ENCODE measurements around the gene COX6B1.

The COX6B1 gene

DNA sequence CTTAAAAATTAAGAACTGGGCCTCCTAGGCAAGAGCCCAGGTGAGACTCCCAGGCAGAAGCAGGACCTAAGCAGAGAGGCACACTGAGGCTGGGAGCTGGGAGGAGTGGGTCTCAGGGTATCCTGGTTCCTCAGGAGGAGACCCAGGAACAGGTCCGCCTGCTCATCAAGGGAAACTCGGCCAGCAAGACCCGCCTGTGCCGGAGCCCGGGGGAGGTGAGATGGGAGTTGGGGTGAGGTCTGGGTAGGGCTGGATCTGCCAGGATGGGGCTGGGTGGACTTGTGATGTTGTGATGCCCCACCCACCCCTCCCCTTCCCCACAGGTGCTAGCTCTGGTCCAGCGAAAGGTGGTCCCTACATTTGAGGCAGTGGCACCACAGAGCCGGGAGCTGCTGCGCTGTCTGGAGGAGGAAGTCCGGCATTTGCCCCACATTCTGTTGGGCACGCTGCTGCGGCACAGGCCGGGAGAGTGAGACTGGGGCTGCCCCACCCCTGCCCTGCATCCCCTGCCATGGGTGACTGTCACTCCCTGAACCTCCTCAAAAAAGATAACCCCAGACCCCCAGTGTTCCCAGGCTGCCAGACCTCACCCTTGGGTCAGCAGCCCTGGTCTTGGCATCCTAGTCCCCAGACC is 28.7 kb upstream of the COX6B1 start:
- Histone ChIP-seq H2AFZ (ENCODE audit: low read depth, low read length) (no peak overlapping the region), H3K9me3 (ENCODE audit: low read length) (no peaks in the 10 kb centered on the region), H3K27me3 (ENCODE audit: insufficient read depth, low read length) (no peaks in the 10 kb centered on the region), H3K4me3 (ENCODE audit: low read length) (no peak overlapping the region), H3K36me3 (ENCODE audit: insufficient read depth, low read length) (peaks cover 64% of the 10 kb centered on the region), H3K4me1 (ENCODE audit: insufficient read depth, low read length) (no peaks in the 10 kb centered on the region)

DNA sequence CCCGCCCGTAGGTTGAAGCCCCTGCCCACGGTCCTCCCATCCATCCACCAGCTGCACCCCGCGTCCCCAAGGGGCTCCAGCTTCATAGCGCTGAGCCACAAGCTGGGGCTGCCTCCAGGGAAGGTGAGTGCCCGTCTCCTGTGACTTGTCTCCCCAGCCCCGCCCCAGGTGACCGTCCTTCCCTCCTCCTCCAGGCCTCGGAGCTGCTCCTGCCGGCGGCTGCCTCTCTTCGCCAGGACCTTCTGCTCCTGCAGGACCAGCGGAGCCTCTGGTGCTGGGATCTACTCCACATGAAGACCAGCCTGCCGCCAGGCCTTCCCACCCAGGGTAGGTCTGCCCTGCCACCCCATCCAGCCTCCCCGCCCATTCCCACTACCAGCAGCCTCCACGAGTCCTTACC is 28.1 kb upstream of the COX6B1 start:
- Histone ChIP-seq H3K4me1 (ENCODE audit: insufficient read depth, low read length) (no peaks in the 10 kb centered on the region), H3K4me3 (ENCODE audit: low read length) (no peak overlapping the region), H2AFZ (ENCODE audit: low read depth, low read length) (no peak overlapping the region), H3K9me3 (ENCODE audit: low read length) (no peaks in the 10 kb centered on the region), H3K36me3 (ENCODE audit: insufficient read depth, low read length) (peaks cover 58% of the 10 kb centered on the region), H3K27me3 (ENCODE audit: insufficient read depth, low read length) (no peaks in the 10 kb centered on the region)

DNA sequence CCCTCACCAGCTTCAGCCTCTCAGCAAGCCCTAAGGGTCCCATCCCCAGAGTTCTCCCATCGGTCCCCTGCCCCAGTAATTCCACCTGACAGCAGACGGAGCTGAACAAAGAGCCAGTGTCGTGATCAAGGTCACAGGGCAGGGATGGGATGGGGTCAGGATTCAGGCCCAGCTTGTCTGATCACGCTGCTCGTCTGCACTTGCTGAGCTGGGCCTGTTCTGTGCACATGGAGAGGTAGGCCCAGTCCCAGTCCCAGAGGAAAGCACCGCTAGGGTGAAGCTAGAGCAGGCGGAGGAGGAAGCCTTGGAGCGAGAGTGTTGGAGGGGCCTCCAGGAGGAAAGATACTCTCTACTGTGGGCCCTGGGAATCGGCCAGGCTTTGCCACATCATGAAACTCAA is 26.4 kb upstream of the COX6B1 start:
- Histone ChIP-seq H3K4me1 (ENCODE audit: insufficient read depth, low read length) (no peaks in the 10 kb centered on the region), H2AFZ (ENCODE audit: low read depth, low read length) (no peak overlapping the region), H3K4me3 (ENCODE audit: low read length) (no peak overlapping the region), H3K36me3 (ENCODE audit: insufficient read depth, low read length) (peaks cover 47% of the 10 kb centered on the region), H3K27me3 (ENCODE audit: insufficient read depth, low read length) (no peaks in the 10 kb centered on the region), H3K9me3 (ENCODE audit: low read length) (no peaks in the 10 kb centered on the region)

DNA sequence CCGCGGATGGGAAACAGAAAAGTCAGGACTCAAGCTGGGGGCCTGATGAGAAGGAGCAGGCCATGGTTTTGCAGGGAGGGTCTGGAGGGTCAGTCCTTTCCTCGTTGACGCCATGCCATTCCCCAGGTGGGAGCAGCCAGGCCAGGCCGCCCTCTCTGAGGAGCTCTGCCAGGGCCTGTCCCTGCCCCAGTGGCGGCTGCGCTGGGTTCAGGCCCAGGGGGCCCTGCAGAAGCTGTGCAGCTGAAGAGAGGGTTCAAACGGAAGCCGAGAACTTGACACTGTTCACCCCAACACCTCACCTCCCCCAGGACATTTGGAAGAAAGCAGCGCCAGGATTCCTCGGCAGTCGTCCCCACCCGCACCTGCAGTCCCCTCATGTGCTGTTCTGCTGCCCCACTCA is 25.4 kb upstream of the COX6B1 start:
- Histone ChIP-seq H3K4me1 (ENCODE audit: insufficient read depth, low read length) (peaks cover 2% of the 10 kb centered on the region), H3K9me3 (ENCODE audit: low read length) (no peaks in the 10 kb centered on the region), H2AFZ (ENCODE audit: low read depth, low read length) (no peak overlapping the region), H3K27me3 (ENCODE audit: insufficient read depth, low read length) (no peaks in the 10 kb centered on the region), H3K4me3 (ENCODE audit: low read length) (no peak overlapping the region), H3K36me3 (ENCODE audit: insufficient read depth, low read length) (peaks cover 38% of the 10 kb centered on the region)

DNA sequence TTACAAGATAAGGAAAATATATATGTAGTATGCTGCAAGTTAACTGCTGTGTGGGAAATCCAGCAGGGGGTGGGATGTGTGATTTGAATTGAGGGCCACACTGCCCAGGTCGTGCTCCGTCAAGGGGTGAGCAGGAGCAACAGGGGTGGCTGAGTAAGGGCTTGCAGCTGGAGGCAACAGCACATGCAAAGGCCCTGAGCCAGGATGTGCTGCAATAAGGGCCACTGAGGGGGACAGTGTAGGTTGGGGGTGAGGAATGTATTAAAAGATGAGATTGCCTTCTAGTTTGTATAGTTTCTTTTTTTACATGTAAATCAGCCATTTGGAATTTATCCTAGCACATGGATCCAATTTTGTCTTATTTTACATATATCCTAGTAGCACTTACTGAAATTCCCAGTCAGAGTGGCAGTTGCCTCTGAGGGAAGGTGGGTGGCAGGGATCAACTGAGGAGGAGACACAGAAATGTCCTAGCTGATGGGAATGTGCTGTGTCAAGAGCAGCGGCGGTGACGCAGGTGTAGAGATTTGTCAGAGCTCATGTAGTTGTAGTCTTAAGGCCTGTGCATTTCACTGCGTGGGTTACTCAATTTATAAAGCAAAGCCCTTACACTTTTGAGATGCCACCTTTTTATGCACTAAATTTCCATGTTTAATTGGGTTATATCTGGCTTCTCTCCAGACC is 24.7 kb upstream of the COX6B1 start:
- Histone ChIP-seq H3K4me3 (ENCODE audit: low read length) (no peak overlapping the region), H3K4me1 (ENCODE audit: insufficient read depth, low read length) (peaks cover 6% of the 10 kb centered on the region), H3K36me3 (ENCODE audit: insufficient read depth, low read length) (peaks cover 32% of the 10 kb centered on the region), H2AFZ (ENCODE audit: low read depth, low read length) (no peak overlapping the region), H3K9me3 (ENCODE audit: low read length) (no peaks in the 10 kb centered on the region), H3K27me3 (ENCODE audit: insufficient read depth, low read length) (no peaks in the 10 kb centered on the region)

DNA sequence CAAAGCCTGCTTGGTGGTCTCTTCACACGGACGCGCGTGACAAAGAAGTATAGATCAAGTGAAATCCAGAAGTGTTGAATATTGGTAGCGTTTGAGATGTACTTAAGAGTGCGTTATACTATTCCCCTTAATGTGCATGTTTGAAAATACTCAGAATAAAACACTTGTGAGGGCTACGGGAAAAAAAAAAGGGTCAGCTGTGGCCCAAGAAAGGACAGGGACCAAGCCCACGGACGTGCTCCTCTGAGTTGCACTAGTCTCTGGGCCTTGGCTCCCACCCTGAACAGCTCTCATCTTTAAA is 19.9 kb upstream of the COX6B1 start:
- H2AFZ ChIP-seq (ENCODE audit: low read depth, low read length) = peak overlapping the region; percentile 42
- peaks cover 11% of the 10 kb centered on the region for H3K4me1 ChIP-seq (ENCODE audit: insufficient read depth, low read length)
- no peaks in the 10 kb centered on the region for H3K9me3 ChIP-seq (ENCODE audit: low read length)
- peak overlapping the region; percentile 74 for H3K4me3 ChIP-seq (ENCODE audit: low read length)
- H3K27me3 ChIP-seq (ENCODE audit: insufficient read depth, low read length) = no peaks in the 10 kb centered on the region
- peaks cover 32% of the 10 kb centered on the region for H3K36me3 ChIP-seq (ENCODE audit: insufficient read depth, low read length)

DNA sequence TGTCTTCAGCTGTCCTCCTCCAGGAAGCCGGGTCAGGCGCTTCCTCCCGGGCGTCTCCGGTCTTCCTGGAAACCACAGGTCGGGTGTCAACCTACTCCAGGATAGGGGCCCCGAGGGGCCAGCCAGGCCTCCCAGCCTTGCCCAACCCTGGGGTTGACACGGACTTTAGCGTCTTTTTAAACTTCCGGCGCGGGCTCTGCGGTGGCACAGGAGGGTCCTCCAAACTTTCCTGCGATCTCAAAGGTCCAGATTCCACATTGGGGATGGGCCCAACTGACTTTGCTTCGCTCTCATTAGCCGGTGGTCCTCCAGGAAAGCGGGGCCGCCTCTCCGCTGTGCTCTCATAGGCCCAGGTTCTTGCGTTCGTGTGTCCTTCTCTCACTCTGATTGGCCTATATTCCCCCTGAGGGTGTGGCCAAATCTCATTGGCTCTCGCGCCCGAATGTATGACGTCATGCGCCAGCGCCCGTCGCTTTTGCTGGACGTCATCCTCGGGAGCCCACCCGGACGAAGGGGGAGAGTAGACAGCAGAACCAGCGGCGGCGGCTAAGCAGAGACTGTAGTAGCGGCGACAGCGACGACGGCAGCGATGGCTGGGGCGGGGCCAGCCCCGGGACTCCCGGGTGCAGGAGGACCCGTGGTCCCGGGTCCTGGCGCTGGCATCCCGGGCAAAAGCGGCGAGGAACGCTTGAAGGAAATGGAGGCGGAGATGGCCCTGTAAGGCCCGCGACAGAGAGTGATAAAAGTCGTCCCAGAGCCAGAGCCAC is 19.4 kb upstream of the COX6B1 start, which contains the start of gene RBM42:
TSS of gene RBM42 (plus strand) at position 472 of the 767 bp plus-strand sequence. CDS start at position 590, 118 bp downstream.
- Histone ChIP-seq H3K4me1 (ENCODE audit: insufficient read depth, low read length) (peaks cover 11% of the 10 kb centered on the region), H3K27me3 (ENCODE audit: insufficient read depth, low read length) (no peaks in the 10 kb centered on the region), H3K9me3 (ENCODE audit: low read length) (no peaks in the 10 kb centered on the region), H2AFZ (ENCODE audit: low read depth, low read length) (peak within 1 kb of the TSS; percentile 42), H3K36me3 (ENCODE audit: insufficient read depth, low read length) (peaks cover 32% of the 10 kb centered on the region), H3K4me3 (ENCODE audit: low read length) (peak within 1 kb of the TSS; percentile 74)

DNA sequence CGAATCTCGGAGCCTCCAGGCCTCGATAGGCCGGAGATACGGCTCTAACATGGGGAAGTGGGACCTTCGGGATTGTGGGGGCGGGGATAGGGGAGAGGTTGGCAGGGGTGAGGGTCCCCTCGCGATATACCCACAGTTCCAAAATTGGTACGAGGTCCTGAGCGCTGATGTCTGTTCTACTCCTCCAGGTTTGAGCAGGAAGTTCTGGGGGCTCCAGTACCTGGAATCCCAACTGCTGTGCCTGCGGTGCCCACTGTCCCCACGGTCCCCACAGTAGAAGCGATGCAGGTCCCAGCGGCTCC is 18.8 kb upstream of the COX6B1 start:
- peaks cover 11% of the 10 kb centered on the region for H3K4me1 ChIP-seq (ENCODE audit: insufficient read depth, low read length)
- H3K9me3 ChIP-seq (ENCODE audit: low read length) = no peaks in the 10 kb centered on the region
- peak overlapping the region; percentile 35 for H2AFZ ChIP-seq (ENCODE audit: low read depth, low read length)
- peak overlapping the region; percentile 74 for H3K4me3 ChIP-seq (ENCODE audit: low read length)
- peaks cover 38% of the 10 kb centered on the region for H3K36me3 ChIP-seq (ENCODE audit: insufficient read depth, low read length)
- no peaks in the 10 kb centered on the region for H3K27me3 ChIP-seq (ENCODE audit: insufficient read depth, low read length)

DNA sequence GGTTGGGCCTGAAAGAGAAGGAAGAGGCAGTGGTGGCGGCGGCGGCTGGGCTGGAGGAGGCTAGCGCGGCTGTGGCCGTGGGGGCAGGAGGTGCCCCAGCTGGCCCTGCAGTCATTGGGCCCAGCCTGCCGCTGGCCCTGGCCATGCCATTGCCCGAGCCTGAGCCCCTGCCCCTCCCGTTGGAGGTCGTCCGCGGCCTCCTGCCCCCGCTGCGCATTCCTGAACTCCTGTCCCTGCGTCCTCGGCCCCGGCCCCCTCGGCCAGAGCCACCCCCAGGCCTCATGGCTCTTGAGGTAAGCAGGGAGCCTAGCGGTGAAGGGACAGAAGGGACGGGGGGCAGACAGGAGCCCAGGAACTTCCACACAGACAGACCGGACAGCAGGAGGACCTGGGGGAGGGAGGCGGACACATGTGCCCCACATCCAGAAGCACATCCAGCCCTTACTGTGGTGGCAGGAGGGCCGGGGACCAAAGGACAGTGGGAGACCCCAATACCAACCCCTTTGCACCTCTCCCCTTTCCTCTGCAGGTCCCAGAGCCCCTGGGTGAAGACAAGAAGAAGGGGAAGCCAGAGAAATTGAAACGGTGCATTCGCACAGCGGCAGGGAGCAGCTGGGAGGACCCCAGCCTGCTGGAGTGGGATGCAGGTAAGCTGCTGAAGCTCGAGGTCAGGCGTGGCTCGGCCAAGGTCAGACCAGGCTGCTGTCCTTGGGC is 14.2 kb upstream of the COX6B1 start:
- Histone ChIP-seq H3K36me3 (ENCODE audit: insufficient read depth, low read length) (peaks cover 67% of the 10 kb centered on the region), H3K27me3 (ENCODE audit: insufficient read depth, low read length) (no peaks in the 10 kb centered on the region), H3K4me1 (ENCODE audit: insufficient read depth, low read length) (peaks cover 5% of the 10 kb centered on the region), H3K9me3 (ENCODE audit: low read length) (no peaks in the 10 kb centered on the region), H2AFZ (ENCODE audit: low read depth, low read length) (no peak overlapping the region), H3K4me3 (ENCODE audit: low read length) (no peak overlapping the region)

DNA sequence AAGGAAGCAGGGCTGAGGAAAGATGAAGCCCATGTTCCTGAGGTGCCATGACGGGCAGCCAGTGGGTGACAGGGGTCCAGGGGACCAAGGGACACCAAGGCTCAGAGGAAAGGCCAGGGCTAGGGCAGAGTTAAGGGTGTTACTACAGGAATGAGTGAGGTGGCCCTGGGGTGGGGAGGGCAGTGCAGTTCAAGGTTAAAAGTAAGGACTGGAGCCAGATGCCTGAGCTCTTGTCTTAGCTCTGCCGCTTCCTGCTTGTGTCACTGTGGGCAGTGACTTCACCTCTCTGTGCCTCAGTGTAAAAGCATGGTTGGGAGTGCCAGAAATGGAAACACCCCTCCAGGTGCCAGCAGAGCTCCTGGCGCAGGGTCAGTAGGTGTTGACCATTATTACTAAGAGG is 11.5 kb upstream of the COX6B1 start:
- no peaks in the 10 kb centered on the region for H3K4me1 ChIP-seq (ENCODE audit: insufficient read depth, low read length)
- peaks cover 55% of the 10 kb centered on the region for H3K36me3 ChIP-seq (ENCODE audit: insufficient read depth, low read length)
- no peaks in the 10 kb centered on the region for H3K27me3 ChIP-seq (ENCODE audit: insufficient read depth, low read length)
- H3K4me3 ChIP-seq (ENCODE audit: low read length) = no peak overlapping the region
- H2AFZ ChIP-seq (ENCODE audit: low read depth, low read length) = no peak overlapping the region
- H3K9me3 ChIP-seq (ENCODE audit: low read length) = no peaks in the 10 kb centered on the region

DNA sequence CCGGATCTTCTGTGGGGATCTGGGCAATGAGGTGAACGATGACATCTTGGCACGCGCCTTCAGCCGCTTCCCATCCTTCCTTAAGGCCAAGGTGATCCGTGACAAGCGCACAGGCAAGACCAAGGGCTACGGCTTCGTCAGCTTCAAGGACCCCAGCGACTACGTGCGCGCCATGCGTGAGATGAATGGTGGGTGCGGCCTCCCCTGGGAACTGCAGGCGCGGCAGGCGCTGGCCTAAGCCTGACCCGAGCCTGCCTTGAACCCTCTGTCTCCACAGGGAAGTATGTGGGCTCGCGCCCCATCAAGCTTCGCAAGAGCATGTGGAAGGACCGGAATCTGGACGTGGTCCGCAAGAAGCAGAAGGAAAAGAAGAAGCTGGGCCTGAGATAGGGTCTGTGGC is 11.0 kb upstream of the COX6B1 start:
- Histone ChIP-seq H3K4me3 (ENCODE audit: low read length) (no peak overlapping the region), H3K27me3 (ENCODE audit: insufficient read depth, low read length) (no peaks in the 10 kb centered on the region), H3K9me3 (ENCODE audit: low read length) (no peaks in the 10 kb centered on the region), H3K4me1 (ENCODE audit: insufficient read depth, low read length) (no peaks in the 10 kb centered on the region), H2AFZ (ENCODE audit: low read depth, low read length) (no peak overlapping the region), H3K36me3 (ENCODE audit: insufficient read depth, low read length) (peaks cover 50% of the 10 kb centered on the region)

DNA sequence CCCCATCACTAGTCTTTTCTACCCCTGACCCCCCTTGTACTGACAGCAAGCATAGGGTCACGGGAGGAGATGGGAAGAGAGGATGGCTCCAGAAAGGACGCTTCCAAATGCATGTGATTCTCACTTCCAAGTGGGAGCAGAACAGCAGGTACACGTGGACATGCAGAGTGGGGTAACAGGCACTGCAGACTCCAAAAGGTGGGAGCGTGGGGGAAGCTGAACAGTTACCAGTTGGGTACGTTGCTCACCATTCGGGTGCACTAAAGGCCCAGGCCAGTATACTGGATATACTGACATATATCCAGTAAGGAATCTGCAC is 8.8 kb upstream of the COX6B1 start:
- Histone ChIP-seq H3K36me3 (ENCODE audit: insufficient read depth, low read length) (peaks cover 29% of the 10 kb centered on the region), H3K4me1 (ENCODE audit: insufficient read depth, low read length) (peaks cover 5% of the 10 kb centered on the region), H3K4me3 (ENCODE audit: low read length) (no peak overlapping the region), H3K27me3 (ENCODE audit: insufficient read depth, low read length) (no peaks in the 10 kb centered on the region), H2AFZ (ENCODE audit: low read depth, low read length) (no peak overlapping the region), H3K9me3 (ENCODE audit: low read length) (no peaks in the 10 kb centered on the region)

DNA sequence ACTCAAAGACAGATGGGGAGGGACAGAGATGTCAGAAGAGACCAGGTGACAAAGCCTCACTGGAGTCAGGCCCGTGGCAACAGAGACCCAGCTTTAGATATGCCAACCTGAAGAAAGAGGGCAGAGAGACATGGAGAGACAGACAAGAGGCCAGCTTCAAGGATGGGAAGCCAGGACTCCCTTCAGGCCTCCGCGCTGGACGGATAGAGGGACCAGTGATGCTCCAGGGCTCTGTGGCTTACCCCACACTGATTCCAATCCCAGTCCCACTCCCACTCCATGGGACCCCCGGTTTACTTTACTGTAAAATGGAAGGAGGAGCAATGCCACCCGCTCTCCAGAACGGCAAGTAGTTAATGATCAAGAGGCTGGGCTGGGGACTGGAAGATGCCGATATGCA is 8.3 kb upstream of the COX6B1 start:
- no peaks in the 10 kb centered on the region for H3K27me3 ChIP-seq (ENCODE audit: insufficient read depth, low read length)
- H2AFZ ChIP-seq (ENCODE audit: low read depth, low read length) = no peak overlapping the region
- H3K9me3 ChIP-seq (ENCODE audit: low read length) = no peaks in the 10 kb centered on the region
- peaks cover 9% of the 10 kb centered on the region for H3K4me1 ChIP-seq (ENCODE audit: insufficient read depth, low read length)
- H3K4me3 ChIP-seq (ENCODE audit: low read length) = no peak overlapping the region
- H3K36me3 ChIP-seq (ENCODE audit: insufficient read depth, low read length) = peaks cover 28% of the 10 kb centered on the region
